Nephron progenitor cell (in vitro differentiated cells): Measurements from ENCODE around the gene DNAH1.

ENCODE experiments used
- DNase-seq: peaks from one replicate; pipeline ENCODE4 v3.0.0; 2021
- H3K27ac Mint-ChIP-seq: 2 replicates; pipeline ENCODE4 v1.8.0; 2021; ENCODE audit warnings: mild to moderate bottlenecking, moderate library complexity, mixed read lengths
- H3K27me3 Mint-ChIP-seq: 2 replicates; pipeline ENCODE4 v1.8.0; 2021; ENCODE audit warnings: mild to moderate bottlenecking, low read depth, mixed read lengths; ENCODE audit not compliant: poor library complexity
- H3K36me3 Mint-ChIP-seq: 2 replicates; pipeline ENCODE4 v1.8.0; 2021; ENCODE audit warnings: low read depth, mixed read lengths
- H3K4me1 Mint-ChIP-seq: 2 replicates; pipeline ENCODE4 v1.8.0; 2021; ENCODE audit warnings: mixed read lengths
- H3K4me3 Mint-ChIP-seq: 2 replicates; pipeline ENCODE4 v1.8.0; 2021; ENCODE audit warnings: mild to moderate bottlenecking, moderate library complexity, mixed read lengths
- H3K9me3 Mint-ChIP-seq: 2 replicates; pipeline ENCODE4 v1.8.0; 2021; ENCODE audit warnings: mild to moderate bottlenecking, moderate library complexity, mixed read lengths
- TF ChIP-seq, protein P1 (sequence below): fragments of 200-600 bp; sonication (generic); IDR thresholded peaks from 2 replicates; pipeline ENCODE4 v1.5.0; 2021; ENCODE audit warnings: antibody characterized with exemption

DNAH1 gene

DNA sequence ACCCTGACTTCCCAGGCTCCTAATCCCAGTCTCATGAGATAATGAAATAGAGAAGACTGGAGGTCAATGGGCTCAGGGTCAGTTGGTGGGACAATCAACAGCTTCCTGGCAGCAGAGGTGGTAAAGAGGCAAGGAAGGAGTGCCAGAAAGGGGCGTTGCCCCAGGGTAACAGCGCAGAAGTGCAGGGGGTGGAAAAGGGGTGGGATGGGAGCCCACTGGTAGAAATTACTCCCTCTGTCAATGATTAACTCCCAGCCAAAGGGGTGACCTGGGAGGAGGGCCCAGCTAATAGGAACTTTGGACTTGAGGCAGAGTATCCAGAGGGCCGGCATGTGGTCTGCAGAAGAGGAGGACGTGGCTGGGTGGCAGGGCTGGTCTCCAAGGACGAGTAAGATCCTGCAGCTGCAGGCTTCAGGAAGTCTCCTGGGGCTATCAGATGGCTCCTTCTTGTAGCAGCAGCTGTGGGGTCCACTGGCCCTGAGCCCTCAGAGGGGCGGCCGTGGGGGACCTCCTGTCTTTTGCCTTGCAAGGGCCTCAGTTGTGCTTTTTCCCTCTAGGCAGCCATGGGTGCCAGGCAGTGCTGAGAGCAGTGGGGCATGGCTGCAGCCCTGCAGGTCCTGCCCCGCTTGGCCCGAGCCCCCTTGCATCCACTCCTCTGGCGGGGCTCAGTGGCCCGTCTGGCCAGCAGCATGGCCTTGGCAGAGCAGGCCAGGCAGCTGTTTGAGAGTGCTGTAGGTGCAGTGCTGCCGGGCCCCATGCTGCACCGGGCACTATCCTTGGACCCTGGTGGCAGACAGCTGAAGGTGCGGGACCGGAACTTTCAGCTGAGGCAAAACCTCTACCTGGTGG is 26.1 kb upstream of the DNAH1 start:
- H3K36me3 Mint-ChIP-seq = no peaks in the 10 kb centered on the region
- H3K9me3 Mint-ChIP-seq = no peaks in the 10 kb centered on the region
- peaks cover 19% of the 10 kb centered on the region for H3K4me1 Mint-ChIP-seq
- TF ChIP-seq, protein P1, sequence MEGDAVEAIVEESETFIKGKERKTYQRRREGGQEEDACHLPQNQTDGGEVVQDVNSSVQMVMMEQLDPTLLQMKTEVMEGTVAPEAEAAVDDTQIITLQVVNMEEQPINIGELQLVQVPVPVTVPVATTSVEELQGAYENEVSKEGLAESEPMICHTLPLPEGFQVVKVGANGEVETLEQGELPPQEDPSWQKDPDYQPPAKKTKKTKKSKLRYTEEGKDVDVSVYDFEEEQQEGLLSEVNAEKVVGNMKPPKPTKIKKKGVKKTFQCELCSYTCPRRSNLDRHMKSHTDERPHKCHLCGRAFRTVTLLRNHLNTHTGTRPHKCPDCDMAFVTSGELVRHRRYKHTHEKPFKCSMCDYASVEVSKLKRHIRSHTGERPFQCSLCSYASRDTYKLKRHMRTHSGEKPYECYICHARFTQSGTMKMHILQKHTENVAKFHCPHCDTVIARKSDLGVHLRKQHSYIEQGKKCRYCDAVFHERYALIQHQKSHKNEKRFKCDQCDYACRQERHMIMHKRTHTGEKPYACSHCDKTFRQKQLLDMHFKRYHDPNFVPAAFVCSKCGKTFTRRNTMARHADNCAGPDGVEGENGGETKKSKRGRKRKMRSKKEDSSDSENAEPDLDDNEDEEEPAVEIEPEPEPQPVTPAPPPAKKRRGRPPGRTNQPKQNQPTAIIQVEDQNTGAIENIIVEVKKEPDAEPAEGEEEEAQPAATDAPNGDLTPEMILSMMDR = no peak
- no peaks in the 10 kb centered on the region for H3K27me3 Mint-ChIP-seq
- no peak overlapping the region for H3K4me3 Mint-ChIP-seq
- no peak for DNase-seq
- no peak overlapping the region for H3K27ac Mint-ChIP-seq

DNA sequence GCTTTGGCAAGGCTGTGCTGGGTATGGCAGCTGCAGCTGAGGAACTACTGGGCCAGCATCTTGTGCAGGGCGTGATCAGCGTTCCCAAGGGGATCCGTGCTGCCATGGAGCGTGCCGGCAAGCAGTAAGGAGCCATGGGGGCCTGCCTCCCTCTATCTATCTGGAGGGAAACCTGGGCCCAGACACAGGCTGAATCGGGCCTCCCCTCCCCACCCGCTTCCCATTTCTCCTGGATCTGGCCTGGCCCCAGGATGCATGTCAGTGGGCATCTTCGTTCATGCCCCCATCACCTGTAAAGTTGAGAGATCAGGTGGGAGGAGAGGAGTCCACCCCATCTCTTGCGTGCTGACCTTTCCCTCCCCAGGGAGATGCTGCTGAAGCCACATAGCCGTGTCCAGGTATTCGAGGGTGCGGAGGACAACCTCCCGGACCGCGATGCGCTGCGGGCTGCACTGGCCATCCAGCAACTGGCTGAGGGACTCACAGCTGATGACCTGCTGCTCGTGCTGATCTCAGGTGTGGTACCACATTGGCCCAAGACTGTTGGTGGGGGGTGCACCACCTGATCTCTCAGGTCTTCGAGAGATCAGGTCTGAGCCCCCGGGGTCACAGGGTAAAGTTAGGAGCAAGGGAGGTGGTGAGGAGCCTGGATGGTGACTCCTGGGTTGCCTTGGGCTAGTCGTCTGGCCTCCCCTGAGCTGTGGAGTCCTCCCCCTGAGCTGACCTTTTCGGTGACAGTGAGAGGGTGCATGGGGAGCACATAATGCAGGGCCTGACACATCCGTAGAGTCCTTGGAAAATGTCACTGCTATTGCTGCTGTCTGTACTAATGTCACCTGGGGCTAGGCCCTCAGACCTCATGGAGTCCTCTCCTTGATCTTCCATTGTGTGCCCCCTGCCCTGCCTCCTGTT is 25.3 kb upstream of the DNAH1 start:
- TF ChIP-seq, protein P1 = no peak
- no peak overlapping the region for H3K4me3 Mint-ChIP-seq
- no peaks in the 10 kb centered on the region for H3K9me3 Mint-ChIP-seq
- DNase-seq = no peak
- no peaks in the 10 kb centered on the region for H3K27me3 Mint-ChIP-seq
- H3K36me3 Mint-ChIP-seq = no peaks in the 10 kb centered on the region
- H3K4me1 Mint-ChIP-seq = peaks cover 14% of the 10 kb centered on the region
- H3K27ac Mint-ChIP-seq = no peak overlapping the region

DNA sequence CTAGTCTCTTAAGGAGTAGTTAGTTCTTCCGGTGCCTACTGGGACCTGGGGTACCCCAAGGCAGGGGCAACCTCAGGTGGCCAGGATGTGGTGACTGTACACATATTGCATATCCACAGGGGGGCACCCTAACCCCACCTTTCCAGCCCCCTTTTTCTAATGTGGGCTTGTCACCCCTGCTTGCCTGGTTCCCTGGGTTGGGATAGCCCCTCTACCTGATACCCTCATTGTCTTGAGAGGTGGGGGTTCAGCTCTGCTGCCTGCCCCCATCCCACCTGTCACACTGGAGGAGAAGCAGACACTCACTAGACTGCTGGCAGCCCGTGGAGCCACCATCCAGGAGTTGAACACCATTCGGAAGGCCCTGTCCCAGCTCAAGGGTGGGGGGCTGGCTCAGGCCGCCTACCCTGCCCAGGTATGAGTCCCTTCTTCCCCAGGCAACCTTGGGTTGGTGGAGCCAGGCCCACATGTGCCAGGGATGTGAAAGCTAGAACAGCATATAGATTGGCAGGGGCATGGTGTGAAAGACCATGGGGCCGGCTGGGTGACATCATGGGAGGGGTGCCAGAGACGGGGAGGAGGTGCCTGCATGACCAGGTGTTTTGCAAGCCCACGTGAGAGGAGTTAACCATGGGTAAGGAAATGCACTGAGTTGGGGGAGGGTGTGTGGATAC is 24.5 kb upstream of the DNAH1 start:
- Mint-ChIP-seq H3K36me3 (no peaks in the 10 kb centered on the region), H3K27me3 (no peaks in the 10 kb centered on the region), H3K27ac (no peak overlapping the region), H3K9me3 (no peaks in the 10 kb centered on the region), H3K4me1 (peaks cover 17% of the 10 kb centered on the region), H3K4me3 (no peak overlapping the region)
- TF ChIP-seq, protein P1 = peak; percentile 62
- DNase-seq = peak; percentile 63

DNA sequence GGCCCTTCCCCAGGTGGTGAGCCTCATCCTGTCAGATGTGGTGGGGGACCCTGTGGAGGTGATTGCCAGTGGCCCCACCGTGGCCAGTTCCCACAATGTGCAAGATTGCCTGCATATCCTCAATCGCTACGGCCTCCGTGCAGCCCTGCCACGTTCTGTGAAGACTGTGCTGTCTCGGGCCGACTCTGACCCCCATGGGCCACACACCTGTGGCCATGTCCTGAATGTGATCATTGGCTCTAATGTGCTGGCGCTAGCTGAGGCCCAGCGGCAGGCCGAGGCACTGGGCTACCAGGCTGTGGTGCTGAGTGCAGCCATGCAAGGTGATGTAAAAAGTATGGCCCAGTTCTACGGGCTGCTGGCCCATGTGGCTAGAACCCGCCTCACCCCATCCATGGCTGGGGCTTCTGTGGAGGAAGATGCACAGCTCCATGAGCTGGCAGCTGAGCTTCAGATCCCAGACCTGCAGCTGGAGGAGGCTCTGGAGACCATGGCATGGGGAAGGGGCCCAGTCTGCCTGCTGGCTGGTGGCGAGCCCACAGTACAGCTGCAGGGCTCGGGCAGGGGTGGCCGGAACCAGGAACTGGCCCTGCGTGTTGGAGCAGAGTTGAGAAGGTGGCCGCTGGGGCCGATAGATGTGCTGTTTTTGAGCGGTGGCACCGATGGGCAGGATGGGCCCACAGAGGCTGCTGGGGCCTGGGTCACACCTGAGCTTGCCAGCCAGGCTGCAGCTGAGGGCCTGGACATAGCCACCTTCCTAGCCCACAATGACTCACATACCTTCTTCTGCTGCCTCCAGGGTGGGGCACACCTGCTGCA is 23.7 kb upstream of the DNAH1 start:
- no peaks in the 10 kb centered on the region for H3K27me3 Mint-ChIP-seq
- H3K36me3 Mint-ChIP-seq = no peaks in the 10 kb centered on the region
- no peak for DNase-seq
- no peak overlapping the region for H3K27ac Mint-ChIP-seq
- H3K9me3 Mint-ChIP-seq = no peaks in the 10 kb centered on the region
- H3K4me3 Mint-ChIP-seq = no peak overlapping the region
- peaks cover 12% of the 10 kb centered on the region for H3K4me1 Mint-ChIP-seq
- TF ChIP-seq, protein P1 = no peak
